GM21381 (cell line): ENCODE data around the gene KCNG2.

Source experiments
- ATAC-seq: cut with Tn5 transposase; IDR thresholded peaks from one replicate; pipeline ENCODE4 v1.9.1; 2021; ENCODE audit warnings: mild to moderate bottlenecking, moderate library complexity; ENCODE audit not compliant: unreplicated experiment

Gene KCNG2

DNA sequence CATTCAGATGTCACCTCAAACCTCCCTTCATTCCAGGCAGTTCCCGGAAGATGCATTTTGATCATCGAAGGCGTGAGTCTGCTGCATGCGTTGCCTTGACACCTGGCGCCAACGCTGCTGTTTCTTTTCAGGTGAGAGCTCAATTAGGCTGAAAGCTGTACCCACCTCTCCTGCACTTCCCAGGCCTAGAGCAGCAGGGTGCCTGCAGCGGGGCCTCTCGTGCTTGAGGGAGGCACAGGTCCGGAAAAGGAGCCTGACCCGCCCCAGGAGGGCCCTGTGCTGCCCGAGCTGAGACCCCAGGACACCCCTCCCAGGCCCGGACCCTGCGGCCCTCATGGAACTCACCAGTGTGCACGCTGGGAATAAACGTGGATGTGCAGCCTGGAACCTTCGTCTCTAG lies 31.4 kb upstream of the KCNG2 start:
- ATAC-seq, result no peak

DNA sequence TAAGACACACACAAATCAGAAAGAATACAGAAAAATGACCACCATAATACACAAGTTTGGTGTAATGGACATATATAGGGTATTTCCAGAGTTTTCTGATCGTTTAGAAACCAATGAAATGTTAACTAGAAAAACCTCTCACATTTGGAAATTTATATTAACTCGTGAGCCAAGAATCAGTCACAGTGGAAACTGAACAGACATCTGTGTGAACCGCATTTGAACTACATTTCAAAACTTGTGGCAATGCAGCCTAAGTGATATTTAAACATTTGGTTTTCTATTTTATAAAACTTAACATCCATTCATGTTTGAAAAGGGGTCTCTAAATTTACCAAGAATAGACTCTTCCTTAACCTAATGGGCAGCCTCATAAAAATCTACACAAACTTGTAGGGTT lies 29.0 kb upstream of the KCNG2 start:
- no peak for ATAC-seq

DNA sequence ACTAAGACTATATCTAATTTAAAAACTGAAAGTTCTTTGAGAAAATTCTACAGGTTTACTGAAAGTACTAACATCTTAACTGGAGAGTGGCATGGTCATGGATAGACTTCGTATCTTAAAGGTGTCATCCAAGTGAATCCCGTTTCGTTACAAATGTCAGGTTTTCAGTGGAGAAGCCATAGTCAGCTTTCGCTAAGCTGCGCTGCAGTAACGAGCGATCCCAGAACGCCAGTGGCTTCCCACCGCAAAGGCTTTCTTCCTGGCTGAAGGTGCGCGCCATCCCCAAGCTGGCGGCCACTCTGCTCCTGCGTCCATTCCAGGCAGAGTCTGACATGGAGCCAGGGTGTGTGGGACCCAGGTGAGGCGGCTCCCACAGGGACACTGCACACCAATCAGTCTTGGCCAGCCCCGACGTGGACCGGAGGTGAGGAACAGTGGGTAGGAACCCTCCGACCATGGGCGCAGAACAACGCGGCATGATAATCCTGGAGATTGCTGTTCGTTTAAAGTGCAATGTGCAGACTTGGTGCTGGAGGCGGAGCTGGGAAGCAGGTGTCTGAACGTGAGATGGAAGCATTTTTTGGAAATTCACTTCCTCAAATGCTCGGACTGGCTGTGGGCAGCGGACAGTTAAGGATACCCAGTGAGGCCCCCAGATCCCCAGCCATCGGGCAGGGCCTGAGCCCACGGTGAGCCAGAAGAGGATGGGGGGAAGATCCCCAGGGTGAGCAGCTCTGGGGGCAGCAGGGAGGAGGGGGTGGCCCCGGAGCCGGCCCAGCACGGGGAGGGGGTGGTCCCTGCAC lies 27.8 kb upstream of the KCNG2 start:
- no peak for ATAC-seq

DNA sequence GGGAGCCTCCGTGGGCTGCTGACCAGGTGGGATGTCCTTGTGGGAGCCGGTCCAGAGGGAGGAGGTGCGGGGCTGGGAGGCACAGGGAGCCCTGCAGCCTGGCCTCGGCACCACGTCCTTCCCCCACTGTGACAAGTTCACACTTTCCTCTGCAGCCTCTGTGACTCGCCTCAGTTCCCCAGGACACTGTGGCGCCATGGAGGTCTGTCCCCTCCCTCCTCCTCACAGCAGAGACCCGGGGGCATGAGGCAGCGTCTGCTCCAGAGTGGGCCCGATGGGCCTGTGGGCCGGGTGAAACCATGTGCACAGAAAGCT lies 27.3 kb upstream of the KCNG2 start:
- ATAC-seq, result no peak

DNA sequence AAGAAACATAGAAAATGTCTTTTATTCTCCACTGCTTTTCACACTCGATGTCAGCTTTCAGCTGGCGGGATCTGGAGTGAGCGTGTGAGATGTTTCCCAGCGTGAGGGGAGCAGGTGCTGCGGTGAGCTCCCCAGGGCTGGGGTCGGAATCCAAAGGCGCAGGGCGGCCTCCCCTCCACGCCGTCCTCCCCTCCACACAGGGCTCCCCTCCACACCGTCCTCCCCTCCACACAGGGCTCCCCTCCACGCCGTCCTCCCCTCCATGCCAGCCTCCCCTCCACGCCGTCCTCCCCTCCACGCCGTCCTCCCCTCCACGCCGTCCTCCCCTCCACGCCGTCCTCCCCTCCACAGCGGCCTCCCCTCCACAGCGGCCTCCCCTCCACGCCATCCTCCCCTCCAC lies 26.9 kb upstream of the KCNG2 start:
- no peak for ATAC-seq

DNA sequence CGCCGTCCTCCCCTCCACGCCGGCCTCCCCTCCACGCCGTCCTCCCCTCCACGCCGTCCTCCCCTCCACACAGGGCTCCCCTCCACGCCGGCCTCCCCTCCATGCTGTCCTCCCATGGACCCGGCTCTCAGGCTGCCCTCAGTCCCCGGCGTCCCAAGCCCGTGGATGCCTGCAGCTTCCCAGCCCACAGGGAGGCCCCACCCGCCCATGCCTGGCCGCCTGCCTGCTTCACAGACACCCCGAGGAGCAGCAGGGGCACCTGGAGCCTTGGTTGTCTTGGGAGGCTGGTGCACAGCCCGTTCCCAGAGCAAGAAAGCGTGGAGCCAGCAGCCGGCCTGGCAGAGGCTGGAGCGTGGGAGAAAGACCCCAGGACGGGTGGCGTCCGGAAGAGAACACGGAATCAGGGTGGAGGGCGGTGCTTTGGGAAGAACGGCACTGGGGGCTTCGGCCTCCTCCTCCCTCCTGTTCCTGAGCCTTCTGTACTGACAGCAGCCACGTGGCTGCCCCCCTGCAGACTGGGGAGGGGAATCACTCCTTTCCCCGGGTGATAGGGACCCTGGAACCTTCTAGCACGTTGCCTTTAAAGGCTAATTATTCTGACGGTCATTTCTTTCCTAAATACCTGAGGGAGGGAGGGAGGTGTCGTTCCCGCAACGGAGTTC lies 26.2 kb upstream of the KCNG2 start:
- no peak for ATAC-seq

DNA sequence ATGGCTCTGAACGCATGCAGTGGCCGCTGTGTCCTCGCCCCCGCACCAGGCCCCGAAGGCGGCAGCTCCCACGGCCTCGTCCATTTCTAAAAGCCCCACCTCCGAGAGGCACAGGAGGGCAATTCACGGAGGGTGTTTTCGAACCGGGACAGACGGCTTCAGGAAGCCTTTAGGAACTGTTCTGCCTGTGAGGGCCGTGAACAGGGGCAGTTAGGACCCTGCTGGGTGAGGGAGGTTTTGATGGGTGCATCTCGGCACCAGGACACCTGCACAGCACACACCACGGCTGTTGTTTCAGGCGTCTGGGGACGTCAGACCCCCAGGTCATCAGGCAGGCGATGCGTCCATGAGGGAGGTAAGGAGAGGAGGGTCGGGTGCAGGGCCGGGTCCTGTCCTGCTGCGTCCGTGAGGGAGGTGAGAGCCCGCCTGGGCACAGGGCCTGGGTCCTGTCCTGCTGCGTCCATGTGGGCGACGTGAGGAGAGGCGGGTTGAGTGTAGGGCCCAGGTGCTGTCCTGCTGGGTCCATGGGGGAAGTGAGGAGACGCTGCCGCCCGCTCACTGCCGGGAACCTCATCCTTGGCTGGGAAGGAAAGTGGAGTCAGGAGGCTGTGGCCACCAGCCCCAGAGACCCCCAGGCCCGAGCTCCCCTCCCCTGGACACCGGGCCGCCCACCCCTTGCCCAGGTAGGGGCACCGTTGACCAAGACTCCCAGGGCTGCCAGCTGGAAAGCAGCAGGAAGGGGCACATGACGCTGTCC lies 25.5 kb upstream of the KCNG2 start:
- no peak for ATAC-seq

DNA sequence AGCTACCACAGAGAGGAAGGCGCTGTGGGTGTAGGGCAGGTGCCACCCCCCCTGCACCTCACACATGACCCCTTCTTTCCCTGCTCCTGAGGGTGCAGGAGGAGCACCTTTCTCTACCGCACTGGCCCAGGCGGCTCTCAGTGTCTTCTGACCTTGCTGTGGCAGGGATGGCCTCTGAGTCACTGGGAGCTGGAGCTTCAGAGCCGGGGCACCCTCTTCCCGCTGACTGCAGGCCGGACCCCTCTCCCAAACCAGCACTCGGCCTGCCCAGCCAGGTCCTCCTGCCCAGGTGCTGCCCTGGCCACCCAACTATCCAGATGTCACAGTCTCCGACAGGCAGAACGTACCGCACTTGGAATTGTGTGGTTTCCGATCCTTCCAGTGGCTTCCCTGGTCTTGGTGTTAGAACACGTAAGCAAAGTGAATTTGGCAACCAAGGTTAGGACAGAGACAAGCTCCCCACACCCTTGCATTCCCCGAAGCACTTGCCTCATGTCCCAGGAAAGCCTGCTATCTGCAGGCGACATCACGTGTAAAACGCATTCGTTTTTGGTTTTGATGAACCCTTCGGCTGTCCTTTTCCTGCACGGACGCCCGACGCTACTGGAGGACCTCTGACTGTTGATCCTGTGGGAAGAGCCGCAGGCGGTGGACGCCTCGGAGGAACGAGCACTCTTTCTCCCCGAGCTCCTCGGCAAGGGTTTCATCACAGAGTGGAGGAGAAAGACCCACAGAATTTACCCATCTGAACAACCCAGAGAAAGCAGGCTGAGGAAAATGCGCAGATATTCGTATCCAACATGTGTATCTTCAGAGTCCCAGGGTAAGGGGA lies 24.7 kb upstream of the KCNG2 start:
- no peak for ATAC-seq

DNA sequence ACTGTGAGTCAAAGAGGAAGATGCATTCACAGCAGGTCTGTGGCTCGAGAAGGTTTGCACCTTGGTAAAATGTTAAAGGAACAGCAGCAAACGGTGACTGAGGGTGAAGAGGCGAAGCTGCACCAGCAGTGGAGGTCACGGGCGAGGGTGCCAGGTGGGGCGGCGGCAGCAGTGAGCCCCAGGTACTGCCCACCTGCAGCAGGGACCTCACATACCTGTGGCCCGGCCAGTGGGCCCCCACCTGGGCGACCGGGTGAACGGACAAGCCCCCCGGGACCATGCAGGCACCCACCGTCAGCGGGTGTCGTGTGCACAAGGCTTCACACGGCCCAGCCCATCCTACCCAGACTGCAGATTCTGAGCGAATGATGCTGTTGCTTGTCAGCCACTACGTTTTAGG lies 23.6 kb upstream of the KCNG2 start:
- no peak for ATAC-seq

DNA sequence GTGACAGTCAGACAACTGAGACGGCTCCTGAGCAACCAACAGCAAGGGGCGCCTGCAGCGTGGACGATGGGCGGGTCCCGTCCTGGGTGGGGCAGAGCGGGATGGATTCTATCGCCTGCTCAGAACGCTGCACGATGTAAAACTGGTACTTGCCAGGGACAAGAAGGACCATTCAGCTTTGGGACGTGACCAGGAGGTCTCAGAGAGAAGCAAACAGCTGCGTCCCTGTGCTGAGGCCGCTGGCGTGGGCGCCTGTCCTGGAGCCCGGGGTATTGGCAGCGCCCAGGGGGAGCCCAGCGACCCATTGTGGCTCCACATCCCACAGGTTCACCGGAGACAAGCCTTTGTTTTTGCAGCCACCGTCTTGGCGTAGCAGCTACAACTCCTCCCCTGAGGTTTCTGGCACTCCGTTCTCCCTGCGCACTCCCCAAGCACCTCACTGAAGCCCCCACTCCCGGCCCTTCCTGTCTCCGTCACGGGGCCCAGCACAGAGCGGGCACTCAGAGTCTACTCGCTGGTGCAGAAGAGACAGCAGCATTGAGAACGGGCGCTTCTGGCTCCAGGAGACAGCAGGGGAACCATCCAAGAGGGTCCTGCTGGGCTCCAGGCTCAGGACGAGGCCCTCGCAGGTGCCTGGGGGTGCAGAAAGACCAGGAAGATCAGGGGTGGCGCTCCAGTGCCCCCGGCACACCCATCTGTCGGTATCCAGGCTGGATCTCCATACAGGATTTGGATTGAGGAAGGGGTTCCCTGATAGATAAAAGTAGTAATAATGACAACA lies 22.1 kb upstream of the KCNG2 start:
- ATAC-seq, result no peak

DNA sequence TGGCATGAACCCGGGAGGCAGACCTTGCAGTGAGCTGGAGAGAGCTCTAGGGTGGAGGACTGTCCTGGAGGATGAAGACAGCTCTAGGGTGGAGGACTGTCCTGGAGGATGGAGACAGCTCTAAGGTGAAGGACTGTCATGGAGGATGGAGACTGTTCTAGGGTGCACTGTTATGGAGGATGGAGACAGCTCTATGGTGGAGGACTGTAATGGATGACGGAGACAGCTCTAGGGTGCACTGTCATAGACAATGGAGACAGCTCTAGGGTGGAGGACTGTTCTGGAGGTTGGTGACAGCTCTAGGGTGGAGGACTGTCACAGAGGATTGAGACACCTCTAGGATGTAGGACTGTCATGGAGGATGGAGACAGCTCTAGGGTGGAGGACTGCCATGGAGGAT lies 21.1 kb upstream of the KCNG2 start:
- ATAC-seq, result no peak

DNA sequence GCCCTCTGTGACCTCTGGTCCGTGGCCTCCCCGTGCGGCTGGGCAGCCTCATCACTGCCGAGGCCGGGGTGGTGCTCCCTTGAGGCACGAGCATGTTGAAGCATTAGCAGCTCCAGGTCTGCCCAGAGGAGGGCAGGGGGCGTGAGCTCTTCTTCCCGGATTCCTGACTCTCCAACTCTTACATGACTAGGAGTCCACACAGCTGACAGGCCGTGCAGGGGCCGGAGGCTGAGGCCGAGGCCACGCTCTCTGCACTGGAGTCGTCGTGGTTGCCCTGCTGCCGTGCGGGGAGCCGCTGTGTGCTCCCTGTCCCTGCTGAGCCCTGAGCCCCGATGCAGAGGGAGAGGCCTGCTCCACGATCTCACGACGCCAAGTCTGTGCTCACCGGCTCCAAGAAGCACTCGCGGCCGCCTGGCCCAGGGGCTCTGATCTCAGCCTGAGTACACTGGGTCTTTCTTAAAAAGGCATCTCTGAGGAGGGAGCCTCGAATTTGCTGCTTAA lies 19.4 kb upstream of the KCNG2 start:
- ATAC-seq, result no peak

DNA sequence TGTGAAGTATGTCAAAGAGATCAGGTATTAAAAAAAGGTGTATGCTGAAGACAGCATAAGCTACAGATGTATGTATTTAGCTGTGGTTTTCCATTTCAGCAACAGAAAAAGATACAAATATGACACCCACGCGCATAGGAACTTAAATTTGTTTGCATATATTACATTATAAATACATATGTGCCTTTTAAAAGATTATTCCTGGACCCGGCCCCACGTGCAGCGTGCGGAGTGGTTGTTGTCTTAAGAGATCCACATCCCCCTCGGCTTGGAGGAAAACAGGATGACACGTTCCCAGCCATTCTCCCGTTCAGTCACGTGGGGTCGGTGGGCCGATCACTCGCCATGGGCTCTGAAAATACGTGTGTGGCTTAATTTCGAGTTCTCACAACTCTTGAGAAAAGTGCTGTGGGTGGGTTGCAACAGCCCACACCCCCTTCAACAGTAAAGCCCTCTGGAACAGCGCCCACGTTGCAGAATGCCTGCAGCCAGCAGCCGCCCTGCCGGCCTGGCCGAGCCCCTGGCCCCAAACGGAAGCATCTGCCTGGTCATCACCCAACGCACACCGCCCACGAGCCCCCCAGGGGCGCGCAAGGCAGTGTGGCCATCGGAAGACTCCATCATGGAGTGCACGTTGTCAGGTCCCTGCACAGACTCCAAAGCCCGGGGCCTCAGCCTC lies 18.6 kb upstream of the KCNG2 start:
- ATAC-seq, result no peak

DNA sequence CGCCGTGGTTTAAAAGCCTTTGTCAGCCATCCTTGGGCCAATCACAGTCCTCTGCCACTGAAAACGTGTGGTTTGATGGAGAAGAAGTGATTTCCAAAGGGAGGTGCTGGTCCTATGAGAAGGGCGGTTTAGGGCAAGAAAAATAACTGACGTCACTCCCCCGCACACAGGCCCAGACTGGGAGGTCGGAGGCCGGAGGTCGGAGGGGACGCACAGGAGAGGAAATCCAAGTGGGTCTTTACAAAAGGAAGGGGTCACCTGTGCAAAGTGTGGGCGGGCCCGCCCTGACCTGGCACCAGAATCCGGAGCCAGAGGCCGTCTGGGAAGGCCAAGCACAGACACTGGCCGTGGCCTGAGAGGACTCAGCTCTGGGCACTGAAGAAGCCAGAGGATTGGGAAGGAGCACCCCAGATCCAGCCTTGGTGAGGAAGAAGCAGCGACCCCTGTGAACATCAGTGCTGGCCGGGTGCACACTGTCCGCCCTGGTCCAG lies 18.0 kb upstream of the KCNG2 start:
- no peak for ATAC-seq

DNA sequence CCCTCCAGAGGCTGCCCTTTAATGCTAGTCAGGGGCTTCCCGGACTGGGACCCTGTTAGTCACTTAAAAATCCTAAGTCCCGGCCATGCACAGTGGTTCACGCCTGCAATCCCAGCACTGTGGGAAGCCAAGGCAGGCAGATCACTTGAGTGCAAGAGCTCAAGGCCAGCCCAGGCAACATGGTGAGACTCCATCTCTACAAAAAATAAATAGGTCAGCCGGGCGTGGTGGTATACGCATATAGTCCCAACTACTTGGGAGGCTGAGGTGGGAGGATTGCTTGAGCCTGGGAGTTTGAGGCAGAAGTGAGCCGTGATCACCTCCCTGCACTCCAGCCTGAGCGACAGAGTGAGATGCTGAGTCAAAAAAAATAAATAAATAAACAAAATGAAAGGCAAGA lies 17.2 kb upstream of the KCNG2 start:
- no peak for ATAC-seq

DNA sequence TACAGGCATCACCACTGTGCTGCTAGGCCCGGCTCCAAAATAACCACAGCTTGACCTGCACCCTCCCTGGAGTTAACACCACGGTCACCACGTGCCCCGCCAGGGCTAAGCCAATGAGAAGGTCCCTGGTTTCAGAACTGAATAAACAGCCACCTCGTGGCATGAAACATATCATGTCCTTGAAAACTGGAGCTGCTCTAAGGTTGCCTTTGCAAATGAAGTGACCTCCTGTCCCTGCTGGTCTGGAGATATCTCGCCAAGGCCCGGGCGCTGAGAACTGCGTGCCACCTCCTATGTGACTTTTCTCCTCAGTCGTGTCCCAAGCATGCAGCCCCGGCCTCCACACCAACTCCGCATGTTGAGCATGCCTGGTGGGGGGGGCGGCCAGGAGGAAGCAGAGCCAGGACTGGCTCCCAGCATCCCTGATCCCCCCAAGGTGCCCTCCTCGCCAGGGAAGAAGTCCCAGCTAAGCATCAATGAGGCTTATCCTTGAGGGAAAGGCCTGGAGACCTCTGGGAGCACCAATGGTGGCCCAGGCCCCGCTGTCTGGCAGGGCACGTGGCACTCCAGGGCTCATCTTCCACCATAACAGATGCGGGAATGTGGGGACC lies 16.3 kb upstream of the KCNG2 start:
- ATAC-seq, result no peak

DNA sequence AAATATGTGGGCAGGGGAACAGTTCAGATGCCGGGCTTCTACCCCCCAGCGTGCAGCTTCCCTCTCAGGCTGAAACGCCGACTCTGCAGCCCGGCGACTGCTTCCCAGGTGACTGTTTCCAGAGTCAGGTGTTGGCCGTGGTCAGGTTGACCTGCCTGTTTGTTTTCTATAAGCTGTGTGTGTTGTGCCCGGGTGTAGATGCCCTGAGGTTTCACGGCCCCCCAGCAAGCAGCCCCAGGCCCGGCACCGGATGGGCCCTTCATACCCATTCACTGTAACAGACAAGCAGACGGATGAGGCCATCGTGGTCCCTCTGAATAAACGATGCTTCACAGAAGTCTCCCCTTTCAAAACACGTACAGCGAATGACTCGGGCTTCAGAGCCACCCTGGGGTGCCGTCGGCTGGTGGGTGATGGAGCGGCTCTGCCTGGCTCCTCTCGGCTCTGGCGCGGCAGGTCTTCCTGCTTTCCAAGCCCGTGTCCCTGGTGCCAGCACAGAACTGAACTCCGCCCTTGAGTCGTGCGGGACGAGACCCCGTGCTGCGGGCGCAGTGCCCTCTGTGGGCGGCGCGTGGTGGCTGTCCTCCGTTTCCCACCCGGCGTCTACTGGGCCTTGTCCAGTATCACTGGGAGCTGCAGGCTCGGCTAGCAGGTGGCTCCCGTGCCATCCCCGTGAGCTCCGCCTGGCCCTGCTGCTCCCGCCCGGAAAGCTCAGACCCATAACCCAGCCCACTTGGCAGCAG lies 15.0 kb upstream of the KCNG2 start:
- ATAC-seq, result no peak
